H1 (cell line): Measurements from ENCODE around the gene CEP76. TPM values are rescaled to one million over a fixed set of nuclear protein-coding genes. Genes with fewer than 3 reads are reported as not detected.

Experiments
- CBX8 ChIP-seq: fragments of 300-800, 300-1000 bp; sonication (generic); IDR thresholded peaks from 2 replicates; pipeline ENCODE4 v1.7.1; 2016; ENCODE audit warnings: low read depth, low read length, borderline replicate concordance
- CHD7 ChIP-seq: fragments of 300-600 bp; sonication (generic); IDR thresholded peaks from 2 replicates; pipeline ENCODE4 v1.7.1; 2012; ENCODE audit warnings: low read length, moderate library complexity, mild to moderate bottlenecking, inconsistent platforms; ENCODE audit not compliant: insufficient replicate concordance
- CREB1 ChIP-seq: IDR thresholded peaks from 2 replicates; pipeline ENCODE4 v1.6.1; 2012; ENCODE audit warnings: inconsistent platforms
- EZH2 ChIP-seq: fragments of 200-600 bp; sonication (generic); IDR thresholded peaks from 2 replicates; pipeline ENCODE4 v1.7.1; 2012; ENCODE audit warnings: low read depth, mild to moderate bottlenecking, moderate library complexity, low read length, inconsistent platforms; ENCODE audit not compliant: severe bottlenecking
- FOSL1 ChIP-seq: IDR thresholded peaks from 2 replicates; pipeline ENCODE4 v1.6.1; 2011; ENCODE audit warnings: mild to moderate bottlenecking, low read depth, low read length, moderate library complexity; ENCODE audit not compliant: insufficient read depth
- MAFK ChIP-seq: IDR thresholded peaks from 2 replicates; pipeline ENCODE4 v1.6.1; 2012; ENCODE audit warnings: low read depth, mild to moderate bottlenecking, improper control_type of control experiment, low read length
- RBBP5 ChIP-seq: IDR thresholded peaks from 2 replicates; pipeline ENCODE4 v1.7.1; 2012; ENCODE audit warnings: low read depth, mild to moderate bottlenecking, inconsistent platforms, low read length, moderate library complexity, borderline replicate concordance
- SAP30 ChIP-seq: fragments of 300-600 bp; sonication (generic); IDR thresholded peaks from 2 replicates; pipeline ENCODE4 v1.7.1; 2012; ENCODE audit warnings: low read length, moderate library complexity, mild to moderate bottlenecking, inconsistent platforms; ENCODE audit not compliant: insufficient read depth, insufficient replicate concordance
- SIN3A ChIP-seq, 2 experiments: IDR thresholded peaks in 1 of 2; conservative IDR thresholded peaks in 1 of 2; 2 replicates each; pipeline ENCODE4 v1.6.1; 2011 to 2012; ENCODE audit warnings: low read length in 2 of 2, improper control_type of control experiment in 1 of 2, low read depth in 1 of 2, mild to moderate bottlenecking in 1 of 2
- polyA plus RNA-seq, 7 experiments: library from polyadenylated mRNA; depleted of rRNA in 3 of 7; stranded (reverse) in 5 of 7; unstranded in 2 of 7; fragments of >200 nt in 5 of 7; fragments of 200-250 nt in 2 of 7; gene quantifications; 1 replicate in 5 of 7; 2 replicates in 1 of 7; 4 replicates in 1 of 7; pipeline versions ENCODE4 v1.2.1 to v1.2.3, GENCODE V29; 2011 to 2013; ENCODE audit warnings: missing spikeins in 2 of 7, mixed read lengths in 2 of 7
- total RNA-seq: library from RNA; stranded (reverse); fragmentation: NEBNext Ultra II Directional; extraction: Animal tissue kit (Norgen Biotek cat#: 25700); gene quantifications from 2 replicates; pipeline ENCODE4 v1.2.1, GENCODE V29; 2021

The CEP76 gene
- total and polyA plus RNA-seq, 2 of the 8 experiments (the other 6 are each of a cell fraction or from before 2014, with no cell fraction given), result 9.0 to 18.1 TPM

DNA sequence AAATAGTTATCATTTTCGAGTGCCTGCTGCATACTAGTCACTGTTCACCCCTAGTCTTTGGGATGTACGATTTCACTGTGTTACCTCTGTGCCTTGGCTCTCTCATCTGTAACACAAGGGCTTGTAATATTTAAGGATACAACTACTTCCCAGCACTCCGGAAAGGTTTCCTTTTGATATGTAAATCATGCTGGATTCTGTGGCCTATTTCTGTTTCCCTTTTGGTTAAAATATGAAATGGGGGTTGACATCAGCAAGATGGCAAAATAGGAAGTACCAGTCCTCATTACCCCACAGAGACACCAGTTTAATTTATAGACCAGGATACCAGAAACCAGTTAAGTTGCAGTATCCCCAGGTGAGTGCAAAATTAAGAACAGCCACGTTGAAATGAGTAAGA lies 23.8 kb upstream of the CEP76 start (continued):
- TF ChIP-seq CHD7, result no peak
- TF ChIP-seq EZH2, result no peak
- TF ChIP-seq MAFK, result no peak
- TF ChIP-seq FOSL1, result no peak
- no peak for TF ChIP-seq RBBP5
- TF ChIP-seq SIN3A (conservative IDR thresholded peaks at IDR 0.05 in 1 of 2, IDR thresholded peaks at IDR 0.05 in 1 of 2; ENCODE audit: low read depth in 1 of 2, low read length in 2 of 2), result no peak
- no peak for TF ChIP-seq CBX8
- no peak for TF ChIP-seq CREB1
- no peak for TF ChIP-seq SAP30
